Endothelial cell of umbilical vein (primary cell): ENCODE results near the gene RAB3GAP2. TPM values are rescaled to one million over a fixed set of nuclear protein-coding genes. Genes with fewer than 3 reads are reported as not detected.

ENCODE experiments used
- BruUV-seq: library from RNA; stranded (reverse); fragments of 400-500 nt; replicated peaks from 2 replicates; lab custom pipeline; 2021; lab: Mats Ljungman, UMichigan
- CTCF ChIA-PET: fragments of 300-600, 350-600 bp; sonication (Branson Sonifier 250); formaldehyde crosslinking; loops from one replicate; lab custom pipeline; 2021; ENCODE audit warnings: antibody characterized with exemption, inconsistent platforms; lab: Charles Lee
- POLR2A ChIA-PET: fragments of 300-600, 350-600 bp; sonication (Branson Sonifier 250); formaldehyde crosslinking; loops from one replicate; lab custom pipeline; 2021; ENCODE audit warnings: antibody characterized with exemption, inconsistent platforms; lab: Charles Lee
- DNase-seq: peaks from one replicate; pipeline ENCODE4 v3.0.0-alpha.2; 2011; ENCODE audit warnings: low read depth, low spot score
- FAIRE-seq: peaks from 2 replicates; lab custom pipeline; 2011; peaks lifted over from hg19 to GRCh38; lab: Jason Lieb, UNC
- H2AFZ ChIP-seq: 2 replicates; pipeline ENCODE4 v1.6.0; 2012; ENCODE audit warnings: low read depth, low read length, control low read depth, inconsistent platforms
- H3K27ac ChIP-seq: 2 replicates; pipeline ENCODE4 v1.5.1; 2011; ENCODE audit warnings: low read depth, mild to moderate bottlenecking, control low read depth, low read length, moderate library complexity; ENCODE audit not compliant: insufficient read depth
- H3K27me3 ChIP-seq, 2 experiments: 2 replicates each; pipeline versions ENCODE4 v1.6.0 to v1.6.1; 2011; ENCODE audit warnings: low read length in 2 of 2, mixed read lengths in 1 of 2; ENCODE audit not compliant: control insufficient read depth in 2 of 2, insufficient read depth in 2 of 2
- H3K36me3 ChIP-seq, 2 experiments: 2 replicates in 1 of 2; 3 replicates in 1 of 2; pipeline ENCODE4 v1.5.1; 2011; ENCODE audit warnings: low read length in 2 of 2, mild to moderate bottlenecking in 1 of 2, moderate library complexity in 1 of 2; ENCODE audit not compliant: control insufficient read depth in 2 of 2, insufficient read depth in 2 of 2; ENCODE audit errors: extremely low read depth in 1 of 2
- H3K4me1 ChIP-seq: 3 replicates; pipeline ENCODE4 v1.5.1; 2011; ENCODE audit warnings: mild to moderate bottlenecking, low read length; ENCODE audit not compliant: control insufficient read depth, insufficient read depth; ENCODE audit errors: extremely low read depth
- H3K4me2 ChIP-seq: 2 replicates; pipeline ENCODE4 v1.6.1; 2011; ENCODE audit warnings: low read length, control low read depth, mixed read lengths; ENCODE audit not compliant: insufficient read depth
- H3K4me3 ChIP-seq, 3 experiments: fragments of 200-600 bp in 1 of 3; sonication (generic), shearing (Covaris generic) in 1 of 3; replicated peaks in 1 of 3; 2 replicates each; pipeline ENCODE4 v1.5.1; 2011 to 2016; ENCODE audit warnings: control low read depth in 3 of 3, low read length in 3 of 3, mild to moderate bottlenecking in 2 of 3, inconsistent platforms in 1 of 3, low read depth in 1 of 3, moderate library complexity in 1 of 3; ENCODE audit not compliant: insufficient read depth in 1 of 3
- H3K79me2 ChIP-seq: 2 replicates; pipeline ENCODE4 v1.6.0; 2012; ENCODE audit warnings: low read length, inconsistent platforms; ENCODE audit not compliant: control insufficient read depth, insufficient read depth
- H3K9ac ChIP-seq: replicated peaks from 2 replicates; pipeline ENCODE3; 2011; ENCODE audit warnings: low read length, control low read depth; ENCODE audit not compliant: insufficient read depth; ENCODE audit errors: extremely low read depth
- H3K9me1 ChIP-seq: replicated peaks from 3 replicates; pipeline ENCODE4 v1.6.0; 2011; ENCODE audit warnings: mild to moderate bottlenecking, low read length; ENCODE audit not compliant: control insufficient read depth, insufficient read depth; ENCODE audit errors: extremely low read depth
- H3K9me3 ChIP-seq: replicated peaks from 2 replicates; pipeline ENCODE4 v1.5.1; 2012; ENCODE audit warnings: low read length, inconsistent platforms; ENCODE audit not compliant: control insufficient read depth, insufficient read depth
- H4K20me1 ChIP-seq: replicated peaks from 2 replicates; pipeline ENCODE3; 2011; ENCODE audit warnings: mild to moderate bottlenecking, low read length; ENCODE audit not compliant: control insufficient read depth, insufficient read depth; ENCODE audit errors: extremely low read depth
- CTCF ChIP-seq, 2 donors: IDR thresholded peaks; 1 replicate in 1 of 2; 2 replicates in 1 of 2; pipeline ENCODE4 v1.5.1; 2011; ENCODE audit warnings: low read length in 2 of 2, mild to moderate bottlenecking in 2 of 2, moderate library complexity in 2 of 2, control low read depth in 1 of 2, inconsistent platforms in 1 of 2, low read depth in 1 of 2; ENCODE audit not compliant: insufficient read depth in 1 of 2; ENCODE audit errors: extremely low read depth in 1 of 2
- EZH2 ChIP-seq: IDR thresholded peaks from 2 replicates; pipeline ENCODE4 v1.6.1; 2012; ENCODE audit warnings: borderline replicate concordance, low read depth, mild to moderate bottlenecking, moderate library complexity, low read length, inconsistent platforms; ENCODE audit not compliant: severe bottlenecking
- FOS ChIP-seq: IDR thresholded peaks from 2 replicates; pipeline ENCODE4 v1.6.1; 2011; ENCODE audit warnings: mild to moderate bottlenecking, low read length, moderate library complexity, borderline replicate concordance; ENCODE audit not compliant: insufficient read depth
- GATA2 ChIP-seq: IDR thresholded peaks from 2 replicates; pipeline ENCODE4 v1.7.0; 2011; ENCODE audit warnings: low read depth, mild to moderate bottlenecking, moderate library complexity, mixed read lengths, low read length; ENCODE audit not compliant: insufficient read length, insufficient read depth
- JUN ChIP-seq: IDR thresholded peaks from 2 replicates; pipeline ENCODE4 v1.6.1; 2011; ENCODE audit warnings: borderline replicate concordance, low read depth; ENCODE audit not compliant: insufficient read length, insufficient read depth
- MAX ChIP-seq: IDR thresholded peaks from 2 replicates; pipeline ENCODE4 v1.6.1; 2011; ENCODE audit not compliant: insufficient read depth, insufficient read length
- MYC ChIP-seq: IDR thresholded peaks from one replicate; pipeline ENCODE4 v1.6.1; 2011; ENCODE audit warnings: mild to moderate bottlenecking, low read depth, low read length
- POLR2A ChIP-seq: IDR thresholded peaks from 2 replicates; pipeline ENCODE4 v1.6.1; 2012; ENCODE audit warnings: low read depth, mild to moderate bottlenecking, control low read depth, low read length
- POLR2AphosphoS5 ChIP-seq: IDR thresholded peaks from 2 replicates; pipeline ENCODE4 v1.6.1; 2012; ENCODE audit warnings: low read depth, mild to moderate bottlenecking, control low read depth, low read length, moderate library complexity; ENCODE audit not compliant: insufficient read depth
- dilution Hi-C: fragments of 300-500 bp; cut with MboI; formaldehyde crosslinking; loops from one replicate; pipeline ENCODE4 v1.15.0; 2019; ENCODE audit warnings: low sequenced_read_pairs; ENCODE audit not compliant: extremely low pct_ligation_motif_present
- intact Hi-C: fragments of 100-400 bp; cut with micrococcal nuclease; formaldehyde crosslinking; loops from one replicate; pipeline ENCODE4 v1.10.0; 2022
- polyA plus RNA-seq, 4 experiments: library from polyadenylated mRNA; depleted of rRNA in 3 of 4; stranded (reverse) in 3 of 4; unstranded in 1 of 4; fragments of >200 nt; gene quantifications; 2 replicates each; pipeline versions ENCODE4 v1.2.1 to v1.2.3, GENCODE V29; 2011 to 2012; ENCODE audit warnings: missing spikeins in 1 of 4
- total RNA-seq: library from RNA; stranded (reverse); gene quantifications from 2 replicates; pipeline ENCODE4 v1.2.3, GENCODE V29; 2021

Gene RAB3GAP2
- total and polyA plus RNA-seq, 2 donors (not counting 3 experiments of a cell fraction or from before 2014, with no cell fraction given) = 11.1 to 37.4 TPM

GRCh38 chr1:220151454-220151853 lies 120.8 kb downstream of the RAB3GAP2 start:
- ChIA-PET CTCF (interaction anchor here (0.6 to 2.1 kb wide), 4 partner anchors 11 to 160 kb away, joined by 3 to 5 read pairs (median 4); no protein-coding TSS in a partner anchor), POLR2A (no interaction called here)
- no peaks in the 10 kb centered on the region for H3K9me3 ChIP-seq
- peak; percentile 69 for DNase-seq
- no peak overlapping the region for H3K4me2 ChIP-seq
- no peaks in the 10 kb centered on the region for H3K27me3 ChIP-seq
- BruUV-seq = no TSS peak
- H3K79me2 ChIP-seq = no peaks in the 10 kb centered on the region
- H3K4me1 ChIP-seq = no peaks in the 10 kb centered on the region
- H4K20me1 ChIP-seq = no peaks in the 10 kb centered on the region
- no peak overlapping the region for H2AFZ ChIP-seq
- no peak for FAIRE-seq
- no peak overlapping the region for H3K4me3 ChIP-seq
- H3K27ac ChIP-seq = no peak overlapping the region
- dilution Hi-C loops = no loop called here
- H3K36me3 ChIP-seq = peaks cover 9 to 15% of the 10 kb centered on the region in 2 experiments
- no peaks in the 10 kb centered on the region for H3K9me1 ChIP-seq
- H3K9ac ChIP-seq = no peak overlapping the region
- intact Hi-C loops = loop anchor here (5.0 kb wide), 1 partner anchor 814 kb away; no protein-coding TSS in a partner anchor
- TF ChIP-seq GATA2 (no peak), MAX (no peak), POLR2AphosphoS5 (no peak), JUN (no peak), EZH2 (no peak), FOS (no peak), CTCF (IDR thresholded peaks at IDR 0.05; ENCODE audit: extremely low read depth in 1 of 2, insufficient read depth in 1 of 2, low read depth in 1 of 2, low read length in 2 of 2) (no peak), MYC (no peak), POLR2A (no peak)
